GM12878 (cell line): ENCODE measurements around the gene FCGR3B. TPM values are rescaled to one million over a fixed set of nuclear protein-coding genes. Genes with fewer than 3 reads are reported as not detected.
"Not testable (repeated sequence)": the region's sequence is repeated elsewhere in the genome, so short reads cannot be mapped to it uniquely, and the experiment has no call there.

Experiments used
- ATAC-seq: fragments of 200-7000 bp; cut with Tn5 transposase; 3 replicates; pipeline ENCODE4 v1.9.1; 2020; ENCODE audit warnings: mild to moderate bottlenecking, moderate library complexity
- BruUV-seq: library from RNA; stranded (reverse); fragments of 400-500 nt; replicated peaks from 2 replicates; lab custom pipeline; 2021; lab: Mats Ljungman, UMichigan
- CTCF ChIA-PET: fragments of 300-600 bp; sonication (Branson Sonifier 250); formaldehyde crosslinking; extraction: SDS; loops from one replicate; lab custom pipeline; 2021; ENCODE audit warnings: inconsistent platforms; lab: Yijun Ruan, JAX
- POLR2A ChIA-PET: fragments of 350-600 bp; formaldehyde crosslinking; extraction: SDS; loops from one replicate; lab custom pipeline; 2021; ENCODE audit warnings: inconsistent platforms; lab: Charles Lee
- RAD21 ChIA-PET: fragments of 300-600 bp; sonication (Branson Sonifier 250); formaldehyde crosslinking; loops from one replicate; lab custom pipeline; 2023; ENCODE audit warnings: antibody characterized with exemption; ENCODE audit not compliant: unreplicated experiment; lab: Charles Lee
- SMC1A ChIA-PET: fragments of 300-600 bp; sonication (Branson Sonifier 250); formaldehyde crosslinking; loops from one replicate; lab custom pipeline; 2023; ENCODE audit not compliant: unreplicated experiment, uncharacterized antibody; lab: Charles Lee
- DNase-seq: peaks from one replicate; pipeline ENCODE4 v3.0.0-alpha.2; 2011; ENCODE audit warnings: low read depth, low spot score
- FAIRE-seq: peaks from 3 replicates; lab custom pipeline; 2011; peaks lifted over from hg19 to GRCh38; lab: Jason Lieb, UNC
- H2AFZ ChIP-seq: 2 replicates; pipeline ENCODE4 v1.6.0; 2011; ENCODE audit warnings: low read depth, low read length, control low read depth; ENCODE audit not compliant: control insufficient read depth
- H3K27ac ChIP-seq: 2 replicates; pipeline ENCODE4 v1.5.1; 2011; ENCODE audit warnings: control low read depth; ENCODE audit not compliant: control insufficient read depth, insufficient read depth
- H3K27me3 ChIP-seq, 2 experiments: replicated peaks in 1 of 2; 2 replicates each; pipeline versions ENCODE4 v1.6.0 to v1.6.1; 2011; ENCODE audit warnings: low read length in 1 of 2; ENCODE audit not compliant: control insufficient read depth in 2 of 2, insufficient read depth in 2 of 2
- H3K36me3 ChIP-seq, 2 experiments: 2 replicates each; pipeline ENCODE4 v1.5.1; 2011; ENCODE audit warnings: low read length in 1 of 2; ENCODE audit not compliant: control insufficient read depth in 2 of 2, insufficient read depth in 2 of 2
- H3K4me1 ChIP-seq: 2 replicates; pipeline ENCODE4 v1.6.1; 2011; ENCODE audit warnings: mild to moderate bottlenecking, low read length, moderate library complexity, mixed read lengths; ENCODE audit not compliant: control insufficient read depth, insufficient read depth
- H3K4me2 ChIP-seq: 2 replicates; pipeline ENCODE4 v1.6.0; 2011; ENCODE audit warnings: control low read depth; ENCODE audit not compliant: control insufficient read depth, insufficient read depth
- H3K4me3 ChIP-seq: fragments of 200-600 bp; sonication (generic); 2 replicates; pipeline ENCODE4 v1.5.1; 2016
- H3K79me2 ChIP-seq: 2 replicates; pipeline ENCODE4 v1.6.0; 2011; ENCODE audit warnings: low read length; ENCODE audit not compliant: control insufficient read depth, insufficient read depth
- H3K9ac ChIP-seq: 2 replicates; pipeline ENCODE4 v1.8.0; 2011; ENCODE audit warnings: low read length, control low read depth, mixed read lengths; ENCODE audit not compliant: control insufficient read depth, insufficient read depth
- H3K9me3 ChIP-seq: replicated peaks from 3 replicates; pipeline ENCODE4 v1.5.1; 2011; ENCODE audit warnings: mild to moderate bottlenecking, low read length; ENCODE audit not compliant: control insufficient read depth, insufficient read depth
- H4K20me1 ChIP-seq: 2 replicates; pipeline ENCODE4 v1.6.0; 2011; ENCODE audit not compliant: control insufficient read depth, insufficient read depth
- WGBS: methylation state at CpG from one replicate; pipeline ENCODE4 v1.1.6; 2016; ENCODE audit warnings: low lambda C conversion rate; ENCODE audit not compliant: insufficient replicate concordance, insufficient coverage; ENCODE audit errors: missing lambda C conversion rate; 5-methylcytosine and 5-hydroxymethylcytosine counted together
- in situ Hi-C: fragments of 300-500 bp; cut with MboI; formaldehyde crosslinking; loops from 9 replicates; pipeline ENCODE4 v1.14.3; 2018; ENCODE audit warnings: mixed read lengths
- intact Hi-C: fragments of 100-400 bp; cut with micrococcal nuclease; formaldehyde crosslinking; loops from one replicate; pipeline ENCODE4 v1.14.2; 2022; ENCODE audit not compliant: unreplicated experiment
- polyA plus RNA-seq, 11 experiments: library from polyadenylated mRNA; depleted of rRNA in 4 of 11; unstranded in 6 of 11; stranded (reverse) in 5 of 11; fragments of >200 nt; fragmentation: Nextera tagmentation in 4 of 11; fragmentation: Illumina TruSeq in 1 of 11; extraction: Ambion mirVana in 4 of 11; extraction: Trizol in 1 of 11; gene quantifications; 1 replicate in 1 of 11; 2 replicates in 10 of 11; pipeline versions ENCODE4 v1.2.1 to v1.2.3, GENCODE V29; 2011 to 2016; ENCODE audit warnings: inconsistent platforms in 2 of 11, missing spikeins in 2 of 11, low read depth in 1 of 11
- total RNA-seq, 4 experiments: library from RNA; depleted of rRNA in 3 of 4; stranded (reverse); fragments of >200 nt in 3 of 4; fragmentation: Illumina TruSeq in 1 of 4; extraction: Trizol in 1 of 4; gene quantifications; 2 replicates each; pipeline versions ENCODE4 v1.2.1 to v1.2.3, GENCODE V29; 2013 to 2021

The FCGR3B gene
- total and polyA plus RNA-seq, 10 of the 15 experiments (the other 5 are each of a cell fraction or from before 2014, with no cell fraction given), result not detected

DNA sequence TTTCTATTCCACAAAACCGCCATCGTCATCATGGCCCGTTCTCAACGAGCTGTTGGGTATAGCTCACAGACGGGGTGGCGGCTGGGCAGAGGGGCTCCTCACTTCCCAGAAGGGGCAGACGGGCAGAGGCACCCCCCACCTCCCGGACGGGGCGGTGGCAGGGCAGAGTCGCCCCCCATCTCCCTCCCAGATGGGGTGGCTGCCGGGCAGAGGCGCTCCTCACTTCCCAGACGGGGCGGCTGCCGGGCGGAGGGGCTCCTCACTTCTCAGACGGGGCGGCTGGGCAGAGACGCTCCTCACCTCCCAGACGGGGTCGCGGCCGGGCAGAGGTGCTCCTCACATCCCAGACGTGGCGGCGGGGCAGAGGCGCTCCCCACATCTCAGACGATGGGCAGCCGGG lies 14.6 kb downstream of the FCGR3B start:
- H4K20me1 ChIP-seq, H3K4me1 ChIP-seq, H3K9ac ChIP-seq, ATAC-seq, H3K9me3 ChIP-seq, H3K27me3 ChIP-seq, H3K36me3 ChIP-seq, DNase-seq, H3K4me3 ChIP-seq, RAD21 ChIA-PET, BruUV-seq, H3K27ac ChIP-seq, H2AFZ ChIP-seq, intact Hi-C loops, H3K4me2 ChIP-seq, in situ Hi-C loops, CTCF ChIA-PET, POLR2A ChIA-PET, FAIRE-seq, H3K79me2 ChIP-seq, SMC1A ChIA-PET: not testable (repeated sequence)
- WGBS, result 90% methylated on average over 12 of the region's 30 CpGs

DNA sequence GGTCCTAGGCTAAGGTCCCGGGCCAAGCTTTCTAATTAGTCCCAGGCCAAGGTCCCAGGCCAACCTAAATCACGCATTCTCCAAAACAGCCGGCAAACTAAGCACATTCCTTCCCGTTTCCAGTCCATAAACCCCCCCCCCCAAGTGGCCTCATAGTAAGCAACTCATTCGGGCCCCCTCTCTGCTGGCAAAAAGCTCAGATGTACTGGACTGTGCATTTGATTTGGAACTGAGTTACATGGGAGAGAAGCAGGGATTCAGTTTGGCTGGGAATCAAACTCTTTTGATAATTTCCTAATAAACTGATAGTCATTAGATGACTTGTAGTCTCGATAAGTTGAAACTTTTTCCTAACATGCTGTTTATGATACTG lies 17.8 kb downstream of the FCGR3B start:
- intact Hi-C loops, ATAC-seq, H3K4me1 ChIP-seq, in situ Hi-C loops, POLR2A ChIA-PET, H3K4me3 ChIP-seq, H2AFZ ChIP-seq, H3K79me2 ChIP-seq, SMC1A ChIA-PET, FAIRE-seq, RAD21 ChIA-PET, BruUV-seq, DNase-seq, H3K36me3 ChIP-seq, H4K20me1 ChIP-seq, H3K9ac ChIP-seq, H3K9me3 ChIP-seq, H3K4me2 ChIP-seq, H3K27me3 ChIP-seq: not testable (repeated sequence)
- 0 out of 2 replicates have a peak overlapping the region, but pooled peaks have one; percentile 63 for H3K27ac ChIP-seq
- CTCF ChIA-PET, result interaction anchor here (1.2 to 1.3 kb wide), 2 partner anchors 125 to 128 kb away, joined by 3 to 4 read pairs; no protein-coding TSS in a partner anchor
- 53% methylated on average over 2 of the region's 6 CpGs for WGBS
